GM13976 (cell line): ENCODE results near the gene SLC6A16.
"Not testable (repeated sequence)": the region's sequence is repeated elsewhere in the genome, so short reads cannot be mapped to it uniquely, and the experiment has no call there.

ENCODE experiments used
- DNase-seq: peaks from one replicate; pipeline ENCODE4 v3.0.0; 2012; ENCODE audit warnings: low spot score
- CTCF ChIP-seq: IDR thresholded peaks from 2 replicates; pipeline ENCODE4 v1.5.1; 2012; ENCODE audit warnings: borderline replicate concordance, mild to moderate bottlenecking; ENCODE audit not compliant: insufficient read depth; ENCODE audit errors: extremely low read depth, missing control alignments, control extremely low read depth
- in situ Hi-C: fragments of 300-500 bp; cut with MboI; formaldehyde crosslinking; loops from one replicate; pipeline ENCODE4 v1.12.0; 2022; ENCODE audit warnings: low sequenced_read_pairs, mixed read lengths, inconsistent platforms; ENCODE audit not compliant: unreplicated experiment

Gene SLC6A16

GRCh38 chr19:49266409-49266808 is 58.6 kb downstream of the SLC6A16 start:
- in situ Hi-C loops, result loop anchor here (25.0 kb wide), 1 partner anchor 171 kb away; the partner anchor contains the start of genes GFY and SLC17A7
- peak; percentile 22 for TF ChIP-seq CTCF
- DNase-seq, result not testable (repeated sequence)

- DNase-seq, result no peak
- TF ChIP-seq CTCF, result no peak
- in situ Hi-C loops, result loop anchor here (25.0 kb wide), 1 partner anchor 173 kb away; the partner anchor contains the start of genes GFY and SLC17A7
These were observed 60.7 kb downstream of the SLC6A16 start for GRCh38 chr19:49264258-49264657.

- TF ChIP-seq CTCF, result no peak
- in situ Hi-C loops, result loop anchor here (25.0 kb wide), 1 partner anchor 176 kb away; the partner anchor contains the start of genes GFY and SLC17A7
- DNase-seq, result no peak
These were observed 63.4 kb downstream of the SLC6A16 start for GRCh38 chr19:49261602-49262001.

- no peak for DNase-seq
- no peak for TF ChIP-seq CTCF
- in situ Hi-C loops, result loop anchor here (25.0 kb wide), 1 partner anchor 181 kb away; the partner anchor contains the start of genes GFY and SLC17A7
These were observed 68.3 kb downstream of the SLC6A16 start for GRCh38 chr19:49256691-49257090.

GRCh38 chr19:49255674-49256073 is 69.3 kb downstream of the SLC6A16 start:
- DNase-seq, result no peak
- no peak for TF ChIP-seq CTCF
- in situ Hi-C loops, result loop anchor here (25.0 kb wide), 1 partner anchor 182 kb away; the partner anchor contains the start of genes GFY and SLC17A7

- DNase-seq, result no peak
- in situ Hi-C loops, result loop anchor here (25.0 kb wide), 1 partner anchor 187 kb away; the partner anchor contains the start of genes GFY and SLC17A7
- TF ChIP-seq CTCF, result no peak
These were observed 75.1 kb downstream of the SLC6A16 start for GRCh38 chr19:49249933-49250332.
